ENCODE measurements around the gene CTSD.
"Not testable (repeated sequence)": the region's sequence is repeated elsewhere in the genome, so short reads cannot be mapped to it uniquely, and the experiment has no call there.

The CTSD gene

GRCh38 chr11:1782031-1782590 lies 18.4 kb upstream of the CTSD start:
- DNase-seq: no peak

GRCh38 chr11:1781593-1781975 lies 17.9 kb upstream of the CTSD start:
- no peak for DNase-seq

GRCh38 chr11:1780700-1781592 lies 17.2 kb upstream of the CTSD start:
- no peak for DNase-seq

- no peak for DNase-seq
Measured at GRCh38 chr11:1779806-1780699, 16.3 kb upstream of the CTSD start.

- no peak for DNase-seq
Measured at GRCh38 chr11:1779034-1779805, 15.5 kb upstream of the CTSD start.

GRCh38 chr11:1778141-1778911 lies 14.6 kb upstream of the CTSD start:
- DNase-seq: no peak

GRCh38 chr11:1777737-1778136 lies 14.0 kb upstream of the CTSD start:
- DNase-seq: no peak

GRCh38 chr11:1776944-1777715 lies 13.4 kb upstream of the CTSD start:
- no peak for DNase-seq

GRCh38 chr11:1776331-1776851 lies 12.7 kb upstream of the CTSD start:
- DNase-seq: no peak

GRCh38 chr11:1774886-1775285 lies 11.2 kb upstream of the CTSD start:
- no peak for DNase-seq

GRCh38 chr11:1773994-1774550 lies 10.3 kb upstream of the CTSD start:
- DNase-seq: no peak

GRCh38 chr11:1773131-1773993 lies 9.6 kb upstream of the CTSD start:
- no peak for DNase-seq

- peak; percentile 70 for DNase-seq
Measured at GRCh38 chr11:1772270-1773130, 8.8 kb upstream of the CTSD start.

GRCh38 chr11:1771700-1772099 lies 8.0 kb upstream of the CTSD start:
- peak; percentile 11 for DNase-seq

- DNase-seq: no peak
Measured at GRCh38 chr11:1771273-1771672, 7.5 kb upstream of the CTSD start.

- DNase-seq: no peak
Measured at GRCh38 chr11:1770528-1770927, 6.8 kb upstream of the CTSD start.

- DNase-seq: no peak
Measured at GRCh38 chr11:1770061-1770460, 6.3 kb upstream of the CTSD start.

GRCh38 chr11:1769304-1769936 lies 5.7 kb upstream of the CTSD start:
- not testable (repeated sequence) for DNase-seq

All from SIG-M5 (cell line).